NCI-H526 treated with DMSO at 0.1 percent for 48 hours (cell line): Measurements from ENCODE around the gene NANP.
"Not testable (repeated sequence)": the region's sequence is repeated elsewhere in the genome, so short reads cannot be mapped to it uniquely, and the experiment has no call there.

Source experiments
- DNase-seq: peaks from one replicate; lab custom pipeline; 2025; lab: John Stamatoyannopoulos, UW

The NANP gene, protein sequence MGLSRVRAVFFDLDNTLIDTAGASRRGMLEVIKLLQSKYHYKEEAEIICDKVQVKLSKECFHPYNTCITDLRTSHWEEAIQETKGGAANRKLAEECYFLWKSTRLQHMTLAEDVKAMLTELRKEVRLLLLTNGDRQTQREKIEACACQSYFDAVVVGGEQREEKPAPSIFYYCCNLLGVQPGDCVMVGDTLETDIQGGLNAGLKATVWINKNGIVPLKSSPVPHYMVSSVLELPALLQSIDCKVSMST

DNA sequence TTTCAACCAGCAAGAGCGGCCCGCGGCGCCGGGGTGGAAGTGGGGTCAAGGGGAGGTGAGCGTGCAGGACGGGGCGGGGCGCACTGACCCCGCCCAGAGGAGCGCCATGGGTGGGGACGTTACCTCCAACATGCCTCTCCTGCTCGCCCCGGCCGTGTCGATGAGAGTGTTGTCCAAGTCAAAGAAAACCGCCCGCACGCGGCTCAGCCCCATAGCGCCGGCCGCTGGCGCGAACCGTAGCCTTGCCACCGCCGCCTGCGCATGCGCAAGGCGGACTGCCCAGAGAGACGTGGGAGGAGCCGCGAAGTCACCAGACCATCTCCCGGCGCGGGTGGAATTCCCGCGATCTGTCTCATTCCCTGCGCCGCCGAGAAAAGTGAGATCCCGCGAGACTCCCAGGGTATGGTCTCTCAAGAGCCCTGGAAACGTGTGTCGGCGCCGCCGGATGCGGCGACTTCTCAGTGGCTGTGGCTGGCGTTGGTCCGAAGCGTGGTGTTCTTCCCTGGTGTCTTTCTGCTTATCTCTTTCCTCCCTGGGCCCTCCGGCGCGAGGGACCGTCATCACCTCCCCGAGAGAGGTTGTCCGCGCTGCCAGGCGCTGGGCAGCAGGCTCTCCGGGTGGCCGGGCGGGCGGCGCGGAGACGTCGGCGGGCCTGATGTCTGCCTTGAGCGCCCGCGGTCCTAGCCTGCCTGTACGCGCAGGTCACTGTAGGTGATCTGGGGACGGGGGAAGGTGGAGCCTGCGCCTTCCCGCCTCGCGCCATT, at the start of gene NANP:
Gene NANP, minus strand, starts transcription at position 279 of the 764 bp plus-strand sequence. Its CDS starts 66 bp downstream, at position 213.
- peak; percentile 97 for DNase-seq

GRCh38 chr20:25672659-25673235, 48.9 kb upstream of the NANP start:
- no peak for DNase-seq

DNA sequence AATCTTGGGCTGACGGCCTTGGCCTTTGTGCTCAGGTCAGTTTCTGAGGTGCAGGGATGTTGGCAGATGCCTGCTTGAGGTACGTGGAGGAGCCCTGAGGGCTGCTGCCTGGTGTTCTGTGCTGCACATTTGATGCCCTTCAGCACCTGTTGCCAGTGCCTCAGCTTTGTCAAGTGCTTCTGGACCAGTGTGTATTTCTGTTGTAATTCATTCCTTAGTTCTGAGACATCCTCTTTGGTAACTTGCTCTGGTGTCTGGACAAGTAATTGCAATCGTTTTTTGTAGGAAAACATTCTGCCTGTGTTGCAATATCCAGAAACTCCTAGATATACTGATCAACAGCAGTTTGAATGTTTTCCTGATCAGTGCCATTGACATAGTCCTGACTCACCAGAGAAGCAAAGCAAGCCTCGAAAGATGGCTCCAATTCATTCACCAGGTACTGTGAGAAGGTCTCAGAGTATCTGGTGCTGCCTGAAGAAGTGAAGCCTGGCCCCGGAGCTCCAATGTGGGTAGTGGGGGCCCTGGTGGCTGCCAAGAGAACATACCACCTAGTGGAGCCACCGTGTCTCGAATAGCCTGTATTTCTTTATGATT, 46.1 kb upstream of the NANP start:
- no peak for DNase-seq

DNA sequence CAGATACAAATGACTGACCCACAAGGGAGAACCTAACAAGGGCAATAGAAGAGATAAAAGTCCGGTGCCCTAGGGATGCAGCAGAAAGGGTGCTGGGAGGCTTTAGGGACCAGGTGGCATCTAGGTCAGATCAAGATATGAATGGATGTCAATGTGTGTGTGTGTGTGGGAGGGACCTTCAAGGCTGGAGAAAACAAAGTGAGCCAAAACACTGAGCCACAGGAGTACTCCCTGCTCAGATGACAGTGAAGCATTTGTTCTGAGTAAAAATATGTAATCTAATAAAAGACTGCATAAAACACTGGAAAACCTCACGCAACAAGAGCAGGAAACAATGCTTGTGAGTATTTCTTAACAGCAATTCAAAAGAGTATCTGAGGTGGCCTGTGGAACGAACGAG, 44.6 kb upstream of the NANP start:
- DNase-seq = no peak

DNA sequence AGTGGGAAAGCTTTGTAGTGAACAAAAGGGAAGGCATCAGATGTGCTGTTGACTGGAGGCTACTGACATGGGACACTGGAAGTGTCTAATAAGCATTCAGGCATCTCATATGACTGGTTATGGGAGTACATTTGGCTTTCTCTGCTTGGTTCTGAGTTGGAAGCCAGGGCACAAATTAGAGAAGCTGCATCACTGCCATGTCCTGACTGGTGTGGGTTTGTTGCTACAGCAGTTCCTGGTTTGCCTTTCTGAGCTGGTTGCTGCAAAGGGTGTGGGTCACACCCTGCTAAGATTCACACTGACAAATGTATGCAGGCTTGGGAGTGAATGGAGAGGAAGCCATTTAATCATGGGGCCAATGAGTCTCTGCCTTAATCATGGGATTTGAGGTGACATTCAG, 36.2 kb upstream of the NANP start:
- no peak for DNase-seq

- no peak for DNase-seq
Observed at GRCh38 chr20:25654487-25654886, 30.7 kb upstream of the NANP start.

GRCh38 chr20:25652866-25653265, 29.1 kb upstream of the NANP start:
- not testable (repeated sequence) for DNase-seq

GRCh38 chr20:25644814-25645213, 21.0 kb upstream of the NANP start:
- DNase-seq = no peak

DNA sequence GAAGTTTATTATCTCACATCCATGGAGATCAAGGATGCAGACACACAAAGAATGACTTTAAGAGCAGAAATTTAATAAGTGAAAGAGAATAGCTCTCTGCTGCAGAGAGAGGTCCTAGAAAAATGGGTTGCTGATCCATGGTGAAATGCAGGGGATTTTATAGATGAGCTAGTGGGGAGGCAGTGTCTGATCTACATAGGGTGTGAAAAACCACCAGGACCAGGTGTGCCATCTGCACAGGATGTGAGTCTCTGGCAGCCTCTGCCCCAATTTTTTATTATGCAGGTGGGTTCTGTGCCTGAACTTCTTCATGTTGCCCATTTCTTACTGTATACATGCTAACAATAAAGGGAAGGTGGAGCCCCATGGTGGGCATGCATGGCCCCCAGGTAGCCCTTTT, 19.9 kb upstream of the NANP start:
- DNase-seq = no peak

GRCh38 chr20:25637247-25637646, 13.4 kb upstream of the NANP start:
- DNase-seq = no peak

- no peak for DNase-seq
Observed at GRCh38 chr20:25632940-25633790, 9.4 kb upstream of the NANP start.

DNA sequence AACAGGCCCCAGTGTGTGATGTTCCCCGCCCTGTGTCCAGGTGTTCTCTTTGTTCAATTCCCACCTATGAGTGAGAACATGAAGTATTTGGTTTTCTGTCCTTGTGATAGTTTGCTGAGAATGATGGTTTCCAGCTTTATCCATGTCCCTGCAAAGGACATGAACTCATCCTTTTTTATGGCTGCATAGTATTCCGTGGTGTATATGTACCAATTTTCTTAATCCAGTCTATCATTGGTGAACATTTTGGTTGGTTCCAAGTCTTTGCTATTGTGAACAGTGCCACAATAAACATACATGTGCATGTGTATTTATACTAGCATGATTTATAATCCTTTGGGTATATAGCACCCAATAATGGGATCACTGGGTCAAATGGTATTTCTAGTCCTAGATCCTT, 6.8 kb upstream of the NANP start:
- DNase-seq = not testable (repeated sequence)

DNA sequence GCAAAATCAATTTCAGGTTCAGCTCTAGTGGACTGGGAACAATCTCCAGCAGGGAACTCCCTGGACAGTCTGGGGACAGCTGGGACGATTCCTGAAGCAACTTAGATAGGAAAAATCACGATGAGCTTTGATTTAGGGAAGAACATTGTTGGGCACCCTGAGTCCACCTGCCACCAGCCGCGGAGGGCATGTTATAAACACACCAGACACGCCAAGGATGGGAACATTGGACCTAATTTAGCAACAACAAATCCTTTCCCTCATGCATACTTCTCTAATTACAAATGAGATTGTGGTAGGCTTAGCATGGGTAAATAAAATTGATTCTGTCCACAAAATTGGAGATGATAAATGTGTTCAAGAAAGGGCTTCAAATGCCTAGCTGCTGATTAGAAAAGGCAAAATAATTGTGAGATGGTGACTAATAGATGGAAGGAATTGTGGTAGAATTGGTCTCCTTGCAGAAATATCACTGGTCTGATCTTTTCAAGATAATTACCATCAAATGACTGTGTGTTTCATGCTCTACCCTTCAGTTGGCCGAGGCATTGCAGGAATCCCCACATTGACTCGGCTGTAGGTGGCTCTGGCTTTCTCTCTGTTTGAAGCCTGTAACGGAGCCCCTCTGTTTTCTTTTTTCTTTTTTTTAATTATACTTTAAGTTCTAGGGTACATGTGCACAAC, 6.1 kb upstream of the NANP start:
- DNase-seq = no peak

GRCh38 chr20:25626779-25627178, 3.0 kb upstream of the NANP start:
- no peak for DNase-seq

GRCh38 chr20:25624500-25624939, 706 bp upstream of the NANP start:
- no peak for DNase-seq

GRCh38 chr20:25623225-25623735, 534 bp downstream of the NANP start:
- peak; percentile 50 for DNase-seq

- no peak for DNase-seq
Observed at GRCh38 chr20:25622450-25623224, 1.2 kb downstream of the NANP start.

DNA sequence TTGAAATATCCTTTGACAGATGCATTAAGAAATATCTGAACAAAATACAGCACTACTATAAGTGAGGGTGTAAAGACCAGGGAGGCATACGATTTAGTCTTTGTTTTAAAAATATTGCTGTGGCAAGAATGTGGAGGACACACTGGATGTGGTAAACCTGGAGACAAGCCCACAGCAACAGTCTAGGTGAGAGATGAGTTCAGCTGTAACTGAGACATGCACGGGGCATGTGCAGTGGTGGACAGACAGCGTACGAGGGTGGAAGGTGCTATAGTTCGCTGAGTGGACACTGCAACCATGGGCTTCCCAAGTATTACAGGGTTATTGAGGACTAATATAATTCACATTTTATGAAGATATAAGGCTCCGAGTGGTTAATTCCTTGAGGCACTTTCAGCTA, 1.8 kb downstream of the NANP start:
- DNase-seq = no peak

- DNase-seq = no peak
Observed at GRCh38 chr20:25619514-25619913, 4.3 kb downstream of the NANP start.

DNA sequence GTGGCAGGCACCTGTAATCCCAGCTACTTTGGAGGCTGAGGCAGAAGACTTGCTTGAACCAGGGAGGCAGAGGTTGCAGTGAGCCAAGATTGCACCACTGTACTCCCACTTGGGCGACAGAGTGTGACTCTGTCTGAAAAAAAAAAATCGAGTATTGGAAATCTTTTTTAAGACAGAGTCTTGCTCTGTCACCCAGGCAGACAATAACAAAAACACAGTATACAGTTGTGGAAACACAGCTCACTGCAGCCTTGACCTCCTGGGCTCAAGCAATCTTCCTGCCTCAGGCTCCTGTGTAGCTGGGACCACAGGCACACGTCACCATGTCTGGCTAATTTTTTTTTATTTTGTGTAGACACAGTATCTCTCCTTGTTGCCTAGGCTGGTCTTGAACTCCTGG, 15.0 kb downstream of the NANP start:
- no peak for DNase-seq
